Natural killer cell treated with Interleukin-12 subunit alpha and Interleukin-12 subunit beta and Interleukin-15 and Interleukin-18, amount 100 ng/mL, for 72 hours (primary cell): ENCODE data around the gene PIK3CA. TPM values are rescaled to one million over a fixed set of nuclear protein-coding genes. Genes with fewer than 3 reads are reported as not detected.

Experiments used
- ATAC-seq, 2 donors: fragments of 150-1000 bp; cut with Tn5 transposase in 1 of 2; sonication (Bioruptor Pico), chemical (Tn5 transposase) in 1 of 2; 2 replicates each; pipeline ENCODE4 v1.10.0; 2021
- DNase-seq: peaks from one replicate; pipeline ENCODE4 v3.0.0; 2022; ENCODE audit warnings: low spot score
- H3K27ac Mint-ChIP-seq, 2 donors: 1 replicate in 1 of 2; 2 replicates in 1 of 2; pipeline ENCODE4 v1.8.0; 2022; ENCODE audit warnings: mixed read lengths in 2 of 2, mild to moderate bottlenecking in 1 of 2, moderate library complexity in 1 of 2
- H3K27me3 Mint-ChIP-seq, 2 donors: 1 replicate in 1 of 2; 2 replicates in 1 of 2; pipeline ENCODE4 v1.8.0; 2022; ENCODE audit warnings: mixed read lengths in 2 of 2
- H3K36me3 Mint-ChIP-seq: one replicate; pipeline ENCODE4 v1.8.0; 2022; ENCODE audit warnings: mixed read lengths
- H3K4me1 Mint-ChIP-seq, 2 donors: 1 replicate in 1 of 2; 2 replicates in 1 of 2; pipeline ENCODE4 v1.8.0; 2022; ENCODE audit warnings: low read depth in 2 of 2, mixed read lengths in 2 of 2, mild to moderate bottlenecking in 1 of 2
- H3K4me3 Mint-ChIP-seq: one replicate; pipeline ENCODE4 v1.8.0; 2022; ENCODE audit warnings: mixed read lengths
- H3K9me3 Mint-ChIP-seq: 2 replicates; pipeline ENCODE4 v1.8.0; 2022; ENCODE audit warnings: mixed read lengths
- total RNA-seq, 2 donors: library from RNA; stranded (reverse); gene quantifications; one replicate each; pipeline ENCODE4 v1.2.3, GENCODE V29; 2022

PIK3CA gene
- total RNA-seq, 2 donors from 2014 or later: 10.9 to 21.9 TPM

DNA sequence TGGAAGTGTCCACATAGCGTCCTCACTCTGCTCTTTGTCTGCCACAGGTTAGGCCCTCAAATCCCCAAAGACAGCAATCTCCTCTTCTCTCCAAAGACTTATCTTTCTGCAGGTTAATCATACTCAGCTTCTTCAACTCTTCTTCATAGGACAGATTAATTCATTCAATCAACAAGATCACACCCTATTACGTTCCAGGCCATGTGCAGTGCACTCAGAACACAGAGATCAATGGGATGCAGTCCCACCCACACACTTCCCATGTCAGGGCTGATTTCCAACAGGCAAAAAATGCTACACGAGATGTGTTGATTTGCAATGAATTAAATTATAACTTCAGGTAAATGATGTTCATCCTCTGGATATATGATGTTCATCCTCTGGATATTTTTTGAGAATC, 141.1 kb downstream of the PIK3CA start:
- ATAC-seq: no peak
- Mint-ChIP-seq H3K4me3 (no peak overlapping the region), H3K27me3 (peaks cover 16% of the 10 kb centered on the region in 2 donors), H3K27ac (no peak overlapping the region), H3K36me3 (no peaks in the 10 kb centered on the region), H3K9me3 (no peaks in the 10 kb centered on the region), H3K4me1 (no peaks in the 10 kb centered on the region)
- DNase-seq: no peak

Other genes with a start within 250 kb of the PIK3CA start
- 10 to 100 TPM; 17.4 to 28.4 TPM for gene ZMAT3, start 76.5 kb upstream of the PIK3CA start, total RNA-seq
- gene KCNMB3, start 102.8 kb downstream of the PIK3CA start, total RNA-seq: 1 to 10 TPM; 2.0 to 2.1 TPM
- gene ZNF639, start 174.7 kb downstream of the PIK3CA start, total RNA-seq: 10 to 100 TPM; 34.2 to 41.7 TPM
- 10 to 100 TPM; 33.6 to 39.5 TPM for gene MFN1, start 199.4 kb downstream of the PIK3CA start, total RNA-seq